ENCODE measurements around the gene PCSK9. TPM values are rescaled to one million over a fixed set of nuclear protein-coding genes. Genes with fewer than 3 reads are reported as not detected.

The PCSK9 gene
- total and polyA plus RNA-seq, 2 experiments from 2014 or later = 77.6 to 327 TPM

DNA sequence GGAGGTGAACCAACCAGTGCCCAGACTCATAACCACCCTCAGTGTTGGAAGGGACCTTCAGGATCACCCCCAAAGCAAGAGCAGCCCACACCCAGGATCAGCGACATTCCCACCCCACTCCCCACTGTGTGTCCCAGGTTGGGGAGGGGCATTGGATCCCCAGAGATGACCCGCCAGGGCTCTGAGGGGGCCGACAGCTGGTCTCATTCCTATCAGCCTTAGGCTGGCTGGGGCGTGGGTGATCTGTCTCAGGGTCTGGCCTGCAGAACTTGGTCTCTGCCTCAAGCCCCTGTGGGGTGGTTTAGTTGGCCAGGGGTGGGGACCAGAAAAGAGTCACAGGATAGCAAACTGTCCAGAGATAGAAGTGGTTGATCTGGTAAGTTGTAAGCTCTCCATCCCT, 48.4 kb upstream of the PCSK9 start:
- no peak overlapping the region for H3K4me2 ChIP-seq
- ATAC-seq (no peak), DNase-seq (ENCODE audit: low spot score) (no peak)
- no peaks in the 10 kb centered on the region for H3K79me2 ChIP-seq (replicated peaks; ENCODE audit: insufficient read depth)
- H3K36me3 Mint-ChIP-seq (ENCODE audit: low read depth) = no peaks in the 10 kb centered on the region
- H3K27me3 Mint-ChIP-seq (ENCODE audit: insufficient read depth, low read depth, poor library complexity) = peaks cover 18% of the 10 kb centered on the region
- peaks cover 20% of the 10 kb centered on the region for H3K4me1 ChIP-seq (ENCODE audit: insufficient read depth)
- peaks cover 26% of the 10 kb centered on the region for H3K4me1 Mint-ChIP-seq
- H3K36me3 ChIP-seq (ENCODE audit: insufficient read depth) = no peaks in the 10 kb centered on the region
- H3F3A ChIP-seq (replicated peaks; ENCODE audit: low read depth) = no peaks in the 10 kb centered on the region; the same call in 1 of the 2 replicates
- H3K4me3 Mint-ChIP-seq = no peak overlapping the region
- H3K27me3 ChIP-seq (ENCODE audit: insufficient read depth) = no peaks in the 10 kb centered on the region
- H3K27ac Mint-ChIP-seq = no peak overlapping the region
- no peaks in the 10 kb centered on the region for H3K9me2 ChIP-seq (ENCODE audit: insufficient read depth)
- no peaks in the 10 kb centered on the region for H4K20me1 ChIP-seq (replicated peaks; ENCODE audit: insufficient read depth)
- no peaks in the 10 kb centered on the region; the same call in 2 of the 3 replicates for H3K9me3 Mint-ChIP-seq
- no peak overlapping the region for H3K27ac ChIP-seq (ENCODE audit: low read depth)
- H3K4me3 ChIP-seq = no peak overlapping the region
- TF ChIP-seq JUNB (IDR thresholded peaks at IDR 0.05; ENCODE audit: unreplicated experiment) = no peak
- no peak for TF ChIP-seq ZNF331 (CRISPR knock-in tag; IDR thresholded peaks at IDR 0.05; ENCODE audit: low read depth)
- TF ChIP-seq CREB1 (CRISPR knock-in tag; IDR thresholded peaks at IDR 0.05; ENCODE audit: low read depth) = no peak
- TF ChIP-seq, protein P1, sequence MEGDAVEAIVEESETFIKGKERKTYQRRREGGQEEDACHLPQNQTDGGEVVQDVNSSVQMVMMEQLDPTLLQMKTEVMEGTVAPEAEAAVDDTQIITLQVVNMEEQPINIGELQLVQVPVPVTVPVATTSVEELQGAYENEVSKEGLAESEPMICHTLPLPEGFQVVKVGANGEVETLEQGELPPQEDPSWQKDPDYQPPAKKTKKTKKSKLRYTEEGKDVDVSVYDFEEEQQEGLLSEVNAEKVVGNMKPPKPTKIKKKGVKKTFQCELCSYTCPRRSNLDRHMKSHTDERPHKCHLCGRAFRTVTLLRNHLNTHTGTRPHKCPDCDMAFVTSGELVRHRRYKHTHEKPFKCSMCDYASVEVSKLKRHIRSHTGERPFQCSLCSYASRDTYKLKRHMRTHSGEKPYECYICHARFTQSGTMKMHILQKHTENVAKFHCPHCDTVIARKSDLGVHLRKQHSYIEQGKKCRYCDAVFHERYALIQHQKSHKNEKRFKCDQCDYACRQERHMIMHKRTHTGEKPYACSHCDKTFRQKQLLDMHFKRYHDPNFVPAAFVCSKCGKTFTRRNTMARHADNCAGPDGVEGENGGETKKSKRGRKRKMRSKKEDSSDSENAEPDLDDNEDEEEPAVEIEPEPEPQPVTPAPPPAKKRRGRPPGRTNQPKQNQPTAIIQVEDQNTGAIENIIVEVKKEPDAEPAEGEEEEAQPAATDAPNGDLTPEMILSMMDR (conservative IDR thresholded peaks at IDR 0.05; ENCODE audit: low read depth in 2 of 2) = no peak
- TF ChIP-seq EZH2 (IDR thresholded peaks at IDR 0.05; ENCODE audit: low read depth, unreplicated experiment) = no peak
- TF ChIP-seq, protein P2, sequence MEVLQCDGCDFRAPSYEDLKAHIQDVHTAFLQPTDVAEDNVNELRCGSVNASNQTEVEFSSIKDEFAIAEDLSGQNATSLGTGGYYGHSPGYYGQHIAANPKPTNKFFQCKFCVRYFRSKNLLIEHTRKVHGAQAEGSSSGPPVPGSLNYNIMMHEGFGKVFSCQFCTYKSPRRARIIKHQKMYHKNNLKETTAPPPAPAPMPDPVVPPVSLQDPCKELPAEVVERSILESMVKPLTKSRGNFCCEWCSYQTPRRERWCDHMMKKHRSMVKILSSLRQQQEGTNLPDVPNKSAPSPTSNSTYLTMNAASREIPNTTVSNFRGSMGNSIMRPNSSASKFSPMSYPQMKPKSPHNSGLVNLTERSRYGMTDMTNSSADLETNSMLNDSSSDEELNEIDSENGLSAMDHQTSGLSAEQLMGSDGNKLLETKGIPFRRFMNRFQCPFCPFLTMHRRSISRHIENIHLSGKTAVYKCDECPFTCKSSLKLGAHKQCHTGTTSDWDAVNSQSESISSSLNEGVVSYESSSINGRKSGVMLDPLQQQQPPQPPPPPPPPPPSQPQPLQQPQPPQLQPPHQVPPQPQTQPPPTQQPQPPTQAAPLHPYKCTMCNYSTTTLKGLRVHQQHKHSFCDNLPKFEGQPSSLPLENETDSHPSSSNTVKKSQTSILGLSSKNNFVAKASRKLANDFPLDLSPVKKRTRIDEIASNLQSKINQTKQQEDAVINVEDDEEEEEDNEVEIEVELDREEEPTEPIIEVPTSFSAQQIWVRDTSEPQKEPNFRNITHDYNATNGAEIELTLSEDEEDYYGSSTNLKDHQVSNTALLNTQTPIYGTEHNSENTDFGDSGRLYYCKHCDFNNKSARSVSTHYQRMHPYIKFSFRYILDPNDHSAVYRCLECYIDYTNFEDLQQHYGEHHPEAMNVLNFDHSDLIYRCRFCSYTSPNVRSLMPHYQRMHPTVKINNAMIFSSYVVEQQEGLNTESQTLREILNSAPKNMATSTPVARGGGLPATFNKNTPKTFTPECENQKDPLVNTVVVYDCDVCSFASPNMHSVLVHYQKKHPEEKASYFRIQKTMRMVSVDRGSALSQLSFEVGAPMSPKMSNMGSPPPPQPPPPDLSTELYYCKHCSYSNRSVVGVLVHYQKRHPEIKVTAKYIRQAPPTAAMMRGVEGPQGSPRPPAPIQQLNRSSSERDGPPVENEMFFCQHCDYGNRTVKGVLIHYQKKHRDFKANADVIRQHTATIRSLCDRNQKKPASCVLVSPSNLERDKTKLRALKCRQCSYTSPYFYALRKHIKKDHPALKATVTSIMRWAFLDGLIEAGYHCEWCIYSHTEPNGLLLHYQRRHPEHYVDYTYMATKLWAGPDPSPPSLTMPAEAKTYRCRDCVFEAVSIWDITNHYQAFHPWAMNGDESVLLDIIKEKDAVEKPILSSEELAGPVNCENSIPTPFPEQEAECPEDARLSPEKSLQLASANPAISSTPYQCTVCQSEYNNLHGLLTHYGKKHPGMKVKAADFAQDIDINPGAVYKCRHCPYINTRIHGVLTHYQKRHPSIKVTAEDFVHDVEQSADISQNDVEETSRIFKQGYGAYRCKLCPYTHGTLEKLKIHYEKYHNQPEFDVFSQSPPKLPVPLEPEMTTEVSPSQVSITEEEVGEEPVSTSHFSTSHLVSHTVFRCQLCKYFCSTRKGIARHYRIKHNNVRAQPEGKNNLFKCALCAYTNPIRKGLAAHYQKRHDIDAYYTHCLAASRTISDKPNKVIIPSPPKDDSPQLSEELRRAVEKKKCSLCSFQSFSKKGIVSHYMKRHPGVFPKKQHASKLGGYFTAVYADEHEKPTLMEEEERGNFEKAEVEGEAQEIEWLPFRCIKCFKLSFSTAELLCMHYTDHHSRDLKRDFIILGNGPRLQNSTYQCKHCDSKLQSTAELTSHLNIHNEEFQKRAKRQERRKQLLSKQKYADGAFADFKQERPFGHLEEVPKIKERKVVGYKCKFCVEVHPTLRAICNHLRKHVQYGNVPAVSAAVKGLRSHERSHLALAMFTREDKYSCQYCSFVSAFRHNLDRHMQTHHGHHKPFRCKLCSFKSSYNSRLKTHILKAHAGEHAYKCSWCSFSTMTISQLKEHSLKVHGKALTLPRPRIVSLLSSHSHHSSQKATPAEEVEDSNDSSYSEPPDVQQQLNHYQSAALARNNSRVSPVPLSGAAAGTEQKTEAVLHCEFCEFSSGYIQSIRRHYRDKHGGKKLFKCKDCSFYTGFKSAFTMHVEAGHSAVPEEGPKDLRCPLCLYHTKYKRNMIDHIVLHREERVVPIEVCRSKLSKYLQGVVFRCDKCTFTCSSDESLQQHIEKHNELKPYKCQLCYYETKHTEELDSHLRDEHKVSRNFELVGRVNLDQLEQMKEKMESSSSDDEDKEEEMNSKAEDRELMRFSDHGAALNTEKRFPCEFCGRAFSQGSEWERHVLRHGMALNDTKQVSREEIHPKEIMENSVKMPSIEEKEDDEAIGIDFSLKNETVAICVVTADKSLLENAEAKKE (CRISPR knock-in tag; IDR thresholded peaks at IDR 0.05) = no peak
- TF ChIP-seq ZNF114 (CRISPR knock-in tag; IDR thresholded peaks at IDR 0.05) = no peak
- TF ChIP-seq, protein P3, sequence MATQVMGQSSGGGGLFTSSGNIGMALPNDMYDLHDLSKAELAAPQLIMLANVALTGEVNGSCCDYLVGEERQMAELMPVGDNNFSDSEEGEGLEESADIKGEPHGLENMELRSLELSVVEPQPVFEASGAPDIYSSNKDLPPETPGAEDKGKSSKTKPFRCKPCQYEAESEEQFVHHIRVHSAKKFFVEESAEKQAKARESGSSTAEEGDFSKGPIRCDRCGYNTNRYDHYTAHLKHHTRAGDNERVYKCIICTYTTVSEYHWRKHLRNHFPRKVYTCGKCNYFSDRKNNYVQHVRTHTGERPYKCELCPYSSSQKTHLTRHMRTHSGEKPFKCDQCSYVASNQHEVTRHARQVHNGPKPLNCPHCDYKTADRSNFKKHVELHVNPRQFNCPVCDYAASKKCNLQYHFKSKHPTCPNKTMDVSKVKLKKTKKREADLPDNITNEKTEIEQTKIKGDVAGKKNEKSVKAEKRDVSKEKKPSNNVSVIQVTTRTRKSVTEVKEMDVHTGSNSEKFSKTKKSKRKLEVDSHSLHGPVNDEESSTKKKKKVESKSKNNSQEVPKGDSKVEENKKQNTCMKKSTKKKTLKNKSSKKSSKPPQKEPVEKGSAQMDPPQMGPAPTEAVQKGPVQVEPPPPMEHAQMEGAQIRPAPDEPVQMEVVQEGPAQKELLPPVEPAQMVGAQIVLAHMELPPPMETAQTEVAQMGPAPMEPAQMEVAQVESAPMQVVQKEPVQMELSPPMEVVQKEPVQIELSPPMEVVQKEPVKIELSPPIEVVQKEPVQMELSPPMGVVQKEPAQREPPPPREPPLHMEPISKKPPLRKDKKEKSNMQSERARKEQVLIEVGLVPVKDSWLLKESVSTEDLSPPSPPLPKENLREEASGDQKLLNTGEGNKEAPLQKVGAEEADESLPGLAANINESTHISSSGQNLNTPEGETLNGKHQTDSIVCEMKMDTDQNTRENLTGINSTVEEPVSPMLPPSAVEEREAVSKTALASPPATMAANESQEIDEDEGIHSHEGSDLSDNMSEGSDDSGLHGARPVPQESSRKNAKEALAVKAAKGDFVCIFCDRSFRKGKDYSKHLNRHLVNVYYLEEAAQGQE (IDR thresholded peaks at IDR 0.05; ENCODE audit: unreplicated experiment) = no peak
- TF ChIP-seq, protein P4, sequence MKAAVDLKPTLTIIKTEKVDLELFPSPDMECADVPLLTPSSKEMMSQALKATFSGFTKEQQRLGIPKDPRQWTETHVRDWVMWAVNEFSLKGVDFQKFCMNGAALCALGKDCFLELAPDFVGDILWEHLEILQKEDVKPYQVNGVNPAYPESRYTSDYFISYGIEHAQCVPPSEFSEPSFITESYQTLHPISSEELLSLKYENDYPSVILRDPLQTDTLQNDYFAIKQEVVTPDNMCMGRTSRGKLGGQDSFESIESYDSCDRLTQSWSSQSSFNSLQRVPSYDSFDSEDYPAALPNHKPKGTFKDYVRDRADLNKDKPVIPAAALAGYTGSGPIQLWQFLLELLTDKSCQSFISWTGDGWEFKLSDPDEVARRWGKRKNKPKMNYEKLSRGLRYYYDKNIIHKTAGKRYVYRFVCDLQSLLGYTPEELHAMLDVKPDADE (IDR thresholded peaks at IDR 0.05) = no peak
- no peak for TF ChIP-seq EZH2phosphoT487 (IDR thresholded peaks at IDR 0.05; ENCODE audit: unreplicated experiment)
- TF ChIP-seq POLR2AphosphoS5 (IDR thresholded peaks at IDR 0.05; ENCODE audit: low read depth) = no peak
- no peak for TF ChIP-seq NANOG (IDR thresholded peaks at IDR 0.05; ENCODE audit: borderline replicate concordance)
- no peak for TF ChIP-seq STAT1 (IDR thresholded peaks at IDR 0.05; ENCODE audit: unreplicated experiment)
- H2AFZ ChIP-seq = no peak overlapping the region
